GM21390 (cell line): ENCODE measurements around the gene TMEM209.
A peak's percentile ranks its signal among the peaks of the same experiment; 100 is the strongest.

Source experiments
- ATAC-seq: cut with Tn5 transposase; IDR thresholded peaks from one replicate; pipeline ENCODE4 v1.9.1; 2021; ENCODE audit not compliant: unreplicated experiment

Gene TMEM209

DNA sequence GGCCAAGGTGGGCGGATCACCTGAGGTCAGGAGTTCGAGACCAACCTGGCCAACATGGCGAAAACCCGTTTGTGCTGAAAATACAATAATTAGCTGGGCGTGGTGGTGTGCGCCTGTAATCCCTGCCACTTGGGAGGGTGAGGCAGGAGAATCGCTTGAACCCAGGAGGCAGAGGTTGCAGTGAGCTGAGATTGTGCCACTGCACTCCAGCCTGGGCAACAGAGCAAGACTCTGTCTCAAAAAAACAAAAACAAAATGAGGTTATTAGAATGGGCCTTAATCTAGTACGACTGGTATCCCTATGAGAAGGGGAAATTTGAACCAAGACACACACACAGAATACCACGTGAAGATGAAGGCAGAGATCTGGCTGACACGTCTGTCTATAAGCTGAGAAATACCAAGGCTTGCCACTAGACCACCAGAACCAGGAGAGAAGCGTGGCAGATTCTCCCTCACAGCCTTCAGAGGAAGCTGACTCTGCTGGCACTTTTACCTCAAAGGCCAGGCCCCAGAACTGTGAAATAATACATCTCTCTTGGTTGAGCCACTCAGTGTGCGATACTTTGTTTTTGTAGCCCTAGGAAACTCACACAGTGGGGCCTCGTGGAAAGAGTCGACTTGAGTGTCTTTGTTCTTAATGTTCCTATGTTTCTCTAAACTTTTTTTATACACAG lies 59.6 kb downstream of the TMEM209 start:
- ATAC-seq, result no peak

DNA sequence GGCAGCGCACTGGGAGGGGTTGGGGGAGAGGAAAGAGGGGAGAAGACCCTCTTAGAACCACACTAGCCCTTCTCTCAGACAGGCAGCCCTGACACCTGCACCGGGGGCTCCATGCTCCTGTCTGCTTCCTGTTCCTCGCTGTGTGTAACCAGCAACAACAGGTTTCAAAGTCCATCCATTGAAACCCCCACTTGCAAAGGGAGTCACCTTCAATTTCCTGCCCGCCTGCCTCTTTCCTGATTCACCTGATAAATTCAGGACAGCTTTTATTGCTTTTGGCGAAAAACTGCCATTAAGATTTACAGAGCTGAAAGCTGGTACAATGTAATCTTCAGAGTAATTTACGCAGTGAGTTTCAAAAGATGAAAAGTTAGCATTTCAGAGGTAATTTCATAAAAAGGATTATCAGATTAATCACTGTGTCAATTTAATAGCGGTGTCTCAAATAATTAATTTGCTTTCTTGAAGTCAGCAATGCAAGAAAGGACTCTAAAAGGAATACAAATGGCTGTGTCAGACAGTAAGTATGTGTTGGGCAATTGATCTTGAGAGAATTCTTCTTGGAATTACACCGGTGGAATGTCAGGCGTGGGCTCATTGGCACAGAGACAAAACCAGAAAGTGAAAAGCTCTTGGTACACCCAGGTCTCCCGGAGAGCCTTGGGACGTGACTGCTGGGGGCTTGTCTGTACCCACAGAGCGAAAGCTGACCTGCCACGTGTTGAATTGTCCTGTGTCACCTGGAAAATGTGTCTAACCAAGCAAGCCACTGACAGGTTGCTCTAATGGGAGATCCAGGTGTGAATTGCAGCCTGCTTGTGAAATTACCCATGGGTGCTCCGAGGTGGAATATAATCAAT lies 60.7 kb downstream of the TMEM209 start:
- ATAC-seq, result no peak

DNA sequence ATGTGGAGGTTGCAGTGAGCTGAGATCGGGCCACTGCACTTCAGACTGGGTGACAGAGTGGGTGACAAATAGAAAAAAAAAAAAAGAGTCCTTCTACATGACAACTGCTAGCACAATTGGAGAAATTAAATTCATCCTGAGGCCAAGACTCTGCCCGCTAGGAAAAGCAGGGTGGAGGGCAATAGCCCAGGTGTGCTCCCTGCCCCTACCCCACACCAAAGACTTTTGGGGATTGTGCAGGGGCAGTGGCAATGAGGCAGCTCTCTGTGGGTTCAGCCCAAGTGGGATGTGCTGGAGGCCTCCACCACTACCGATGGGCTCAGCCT lies 61.3 kb downstream of the TMEM209 start:
- no peak for ATAC-seq

DNA sequence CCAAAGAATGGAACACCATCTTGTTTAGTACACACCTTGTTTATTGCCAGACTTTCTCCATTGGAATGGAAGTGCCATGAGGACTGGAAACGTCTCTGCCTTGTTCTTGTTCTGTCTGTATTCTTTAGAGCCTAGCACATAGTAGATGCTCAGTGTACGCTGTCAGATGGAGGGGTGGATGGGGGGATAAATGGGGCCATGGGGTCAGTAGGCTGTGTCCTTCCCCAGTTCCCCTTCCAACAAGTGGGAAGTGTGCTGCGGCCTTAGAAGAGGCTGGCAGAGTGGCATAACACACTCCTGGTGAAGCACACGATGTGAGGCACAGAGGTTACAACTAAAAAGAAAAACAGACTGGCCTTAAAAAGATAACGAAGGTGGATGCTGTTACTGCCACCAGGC lies 61.9 kb downstream of the TMEM209 start:
- ATAC-seq, result no peak

DNA sequence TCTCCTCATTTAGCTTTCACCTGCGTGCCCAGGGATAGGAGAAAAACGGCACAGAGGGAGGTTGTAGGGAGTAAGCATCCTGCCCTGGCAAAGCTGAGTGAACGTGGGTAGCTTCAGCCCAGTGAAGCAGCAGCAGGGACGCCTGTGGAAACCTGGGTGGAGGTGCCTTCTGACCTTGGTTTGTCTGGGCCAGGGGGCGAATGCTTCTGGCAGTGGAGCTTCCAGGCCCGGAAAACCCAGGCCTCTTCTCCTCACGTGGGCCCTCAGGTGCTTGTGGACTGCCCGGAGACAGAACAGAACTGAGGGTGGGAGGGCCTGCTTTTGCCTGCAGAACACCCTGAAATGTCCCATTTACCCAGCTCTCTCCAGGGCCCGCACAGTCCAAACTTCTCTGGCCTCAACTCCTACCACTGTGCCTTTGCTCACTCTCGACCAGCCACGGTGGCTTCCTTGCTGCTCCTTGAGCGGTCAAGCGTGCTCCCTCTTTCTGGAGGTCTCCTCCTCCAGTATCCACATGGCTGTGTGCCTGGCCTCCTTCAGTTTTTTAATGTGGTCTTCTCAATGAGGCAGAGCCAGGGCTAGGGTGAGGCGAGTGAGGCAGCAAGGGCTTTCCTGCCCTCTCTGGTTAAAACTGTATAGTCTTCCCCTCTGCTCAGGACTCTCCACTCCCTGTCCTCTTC lies 62.4 kb downstream of the TMEM209 start:
- ATAC-seq, result no peak

DNA sequence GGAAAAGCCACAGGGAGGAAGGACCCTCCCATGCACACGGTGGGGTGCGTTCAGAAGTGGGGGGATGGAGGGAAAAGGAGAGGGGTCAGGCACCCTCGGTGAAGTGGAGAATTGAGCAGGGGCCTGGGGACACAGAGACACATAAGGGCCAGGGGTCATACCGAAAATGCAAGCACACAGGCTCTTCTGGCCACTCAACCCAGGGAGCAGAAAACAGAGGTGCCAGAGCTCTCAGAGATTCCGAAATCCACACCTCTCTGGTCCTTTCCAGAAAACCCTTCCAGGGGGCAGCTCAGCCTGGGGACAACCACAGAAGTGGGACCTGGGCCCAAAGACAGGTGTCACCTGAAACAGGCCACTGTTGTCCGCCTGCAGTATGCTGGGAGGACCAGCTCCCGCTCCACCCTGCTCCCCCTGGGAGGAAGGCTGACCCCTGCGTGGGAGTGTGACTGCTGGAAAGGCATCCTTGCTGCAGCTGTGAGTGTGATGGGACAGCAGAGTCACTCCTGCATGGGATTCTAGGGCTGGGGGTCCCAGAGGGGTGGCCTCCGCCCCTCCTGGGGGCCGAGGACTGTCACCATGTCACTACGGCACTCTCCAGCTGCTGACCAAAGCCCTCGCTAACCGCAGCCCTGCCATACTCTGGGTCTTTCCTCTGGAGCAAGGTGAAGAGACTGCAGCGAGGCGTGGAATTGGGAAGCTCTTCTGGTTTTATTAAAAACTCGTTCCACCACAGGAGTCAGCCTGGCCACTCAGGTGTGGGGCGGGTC lies 63.1 kb downstream of the TMEM209 start:
- ATAC-seq, result no peak

- peak; percentile 73 for ATAC-seq
Measured at GRCh38 chr7:130141161-130141883, 63.9 kb downstream of the TMEM209 start.

DNA sequence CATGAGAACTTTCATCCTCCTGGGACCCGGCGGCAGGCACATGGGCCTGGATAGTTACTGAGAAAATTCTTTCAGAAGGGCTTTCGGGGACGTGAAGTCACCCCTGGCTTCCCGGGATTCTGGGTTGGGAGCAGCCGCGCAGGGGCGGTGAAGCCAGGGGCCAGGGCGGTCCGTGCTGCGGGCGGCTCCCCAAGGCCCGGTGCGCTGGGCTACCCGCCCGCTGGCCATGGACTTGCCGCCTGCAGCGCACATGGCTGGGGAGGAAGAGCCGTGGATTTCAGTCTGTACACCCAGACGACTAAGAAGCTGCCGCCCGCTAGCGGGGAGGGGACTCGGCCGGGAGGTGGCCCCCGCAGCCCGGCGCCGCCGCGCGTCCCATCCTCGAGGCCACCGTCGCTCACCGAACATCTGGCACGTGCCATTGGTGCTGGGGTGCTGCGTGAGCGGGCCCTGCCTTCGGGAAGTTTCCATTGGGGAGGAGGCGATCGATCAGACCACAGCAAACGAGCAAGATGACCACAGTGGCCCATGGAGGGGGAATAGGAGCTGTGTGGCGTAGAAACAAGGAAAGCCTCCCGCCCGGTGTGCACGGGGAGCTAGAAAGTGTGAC lies 64.5 kb downstream of the TMEM209 start:
- no peak for ATAC-seq

DNA sequence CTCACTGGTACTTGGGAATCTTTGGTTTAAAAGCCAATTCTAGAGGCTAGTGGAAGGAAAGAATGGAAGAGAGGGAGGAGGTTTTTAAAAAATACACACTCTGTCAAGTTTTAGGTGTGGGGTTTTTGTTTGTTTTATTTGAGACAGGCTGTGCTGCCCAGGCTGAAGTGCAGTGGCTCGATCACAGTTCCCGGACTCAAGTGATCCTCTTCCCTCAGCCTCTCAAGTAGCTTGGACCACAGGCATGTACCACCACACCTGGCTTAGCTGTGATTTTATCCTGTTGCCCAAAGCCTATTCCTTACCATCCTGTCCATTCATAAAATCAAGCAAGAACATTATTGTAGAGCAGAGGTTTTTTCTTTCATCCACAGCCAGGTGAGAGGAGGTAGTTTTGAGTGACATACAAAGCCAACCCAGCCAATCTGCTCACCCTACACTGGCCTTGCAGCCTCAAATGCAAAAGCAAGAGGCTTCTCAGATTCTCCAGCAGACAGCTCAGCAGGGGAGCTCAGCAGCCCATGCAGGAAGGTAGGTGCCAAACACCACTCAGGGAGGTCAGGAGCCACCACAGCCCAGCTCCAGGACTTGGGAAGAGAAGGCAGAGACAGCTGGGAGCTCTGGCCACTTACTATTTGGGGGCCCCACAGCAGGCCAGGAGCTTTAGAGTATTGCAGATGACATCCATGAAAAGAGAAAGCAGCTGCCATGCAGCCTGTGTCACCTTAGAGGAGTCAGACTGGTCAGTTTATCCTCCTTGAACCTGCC lies 65.8 kb downstream of the TMEM209 start:
- no peak for ATAC-seq

DNA sequence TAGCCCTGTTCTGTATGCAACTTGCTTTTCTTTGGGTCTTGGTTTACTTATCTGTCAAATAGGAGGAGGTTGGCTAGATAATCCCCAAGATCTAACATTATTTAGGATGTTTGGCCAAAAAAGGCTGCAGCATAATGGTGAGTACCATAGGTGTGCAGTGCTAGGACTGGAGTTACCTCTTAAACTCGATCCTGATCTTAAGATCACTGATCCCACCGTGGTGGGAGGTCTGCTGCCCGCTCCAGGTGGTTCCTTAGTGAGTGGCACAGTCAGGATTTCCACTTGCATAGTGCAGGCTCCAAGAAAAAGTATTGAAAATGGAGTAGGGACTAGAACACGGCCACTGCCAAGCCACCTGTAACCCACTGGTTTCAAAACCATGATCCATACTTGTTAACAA lies 68.0 kb downstream of the TMEM209 start:
- no peak for ATAC-seq

GRCh38 chr7:130136579-130137167 lies 68.5 kb downstream of the TMEM209 start:
- ATAC-seq, result no peak

- no peak for ATAC-seq
Measured at GRCh38 chr7:130135208-130136205, 69.7 kb downstream of the TMEM209 start.

- ATAC-seq, result no peak
Measured at GRCh38 chr7:130134726-130135125, 70.5 kb downstream of the TMEM209 start.

DNA sequence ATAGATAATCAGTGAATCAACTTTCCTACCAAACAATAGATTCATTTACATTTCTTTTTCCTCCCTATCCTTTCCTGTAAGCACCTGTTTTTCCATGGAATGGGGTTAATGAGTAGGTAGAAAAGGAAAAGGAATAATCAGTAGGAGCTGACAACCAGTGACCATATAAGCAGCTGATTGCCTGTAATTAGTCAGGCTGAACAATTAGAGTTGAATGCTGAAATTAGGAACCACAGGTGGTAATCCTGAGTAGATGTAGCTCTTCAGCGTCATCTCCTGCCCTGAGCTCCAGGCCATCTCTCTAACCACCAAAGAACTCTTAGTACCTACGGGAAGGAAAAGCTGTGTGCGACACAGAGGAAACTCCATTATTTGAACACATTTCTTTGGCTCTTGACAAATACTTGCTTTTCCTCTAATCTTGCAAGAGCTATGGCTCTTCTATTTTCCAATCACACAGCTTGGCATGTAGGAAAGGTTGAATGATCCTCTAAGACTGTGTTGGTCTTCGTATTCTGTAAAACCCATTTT lies 71.0 kb downstream of the TMEM209 start:
- ATAC-seq, result no peak

DNA sequence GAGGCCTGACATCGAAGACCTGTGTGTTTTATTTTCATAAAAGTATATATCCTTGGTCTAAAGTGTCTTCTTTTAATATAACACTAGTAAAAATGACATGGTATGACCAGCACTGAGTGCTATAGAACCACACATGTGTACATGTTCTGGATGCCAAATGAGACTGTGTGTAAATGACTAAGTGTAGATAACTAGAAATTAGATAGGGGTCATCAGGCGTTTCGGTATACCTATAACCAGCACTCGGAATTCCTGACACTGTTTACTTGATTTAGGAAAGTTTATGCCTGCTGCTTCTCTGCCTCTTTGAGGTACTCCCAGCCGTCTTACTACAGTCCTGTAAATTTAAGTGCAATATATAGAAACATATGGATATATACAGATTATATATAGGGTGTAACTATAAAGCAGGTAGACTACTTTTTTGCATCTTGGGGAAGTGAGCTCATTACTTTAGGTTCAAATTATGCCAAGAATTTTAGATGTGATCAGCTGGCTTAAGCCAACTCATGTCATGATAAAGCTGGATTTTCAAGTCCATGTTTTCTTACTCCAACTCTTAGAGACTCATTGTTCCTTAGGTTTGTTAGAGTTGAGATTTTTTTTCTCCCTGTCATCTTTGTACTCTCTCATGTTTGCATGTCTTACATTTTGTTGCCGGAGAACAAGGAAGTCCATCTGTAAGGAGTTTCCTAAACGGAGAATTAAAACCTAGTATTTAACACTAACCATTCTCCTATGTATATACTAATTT lies 72.0 kb downstream of the TMEM209 start:
- ATAC-seq, result no peak

DNA sequence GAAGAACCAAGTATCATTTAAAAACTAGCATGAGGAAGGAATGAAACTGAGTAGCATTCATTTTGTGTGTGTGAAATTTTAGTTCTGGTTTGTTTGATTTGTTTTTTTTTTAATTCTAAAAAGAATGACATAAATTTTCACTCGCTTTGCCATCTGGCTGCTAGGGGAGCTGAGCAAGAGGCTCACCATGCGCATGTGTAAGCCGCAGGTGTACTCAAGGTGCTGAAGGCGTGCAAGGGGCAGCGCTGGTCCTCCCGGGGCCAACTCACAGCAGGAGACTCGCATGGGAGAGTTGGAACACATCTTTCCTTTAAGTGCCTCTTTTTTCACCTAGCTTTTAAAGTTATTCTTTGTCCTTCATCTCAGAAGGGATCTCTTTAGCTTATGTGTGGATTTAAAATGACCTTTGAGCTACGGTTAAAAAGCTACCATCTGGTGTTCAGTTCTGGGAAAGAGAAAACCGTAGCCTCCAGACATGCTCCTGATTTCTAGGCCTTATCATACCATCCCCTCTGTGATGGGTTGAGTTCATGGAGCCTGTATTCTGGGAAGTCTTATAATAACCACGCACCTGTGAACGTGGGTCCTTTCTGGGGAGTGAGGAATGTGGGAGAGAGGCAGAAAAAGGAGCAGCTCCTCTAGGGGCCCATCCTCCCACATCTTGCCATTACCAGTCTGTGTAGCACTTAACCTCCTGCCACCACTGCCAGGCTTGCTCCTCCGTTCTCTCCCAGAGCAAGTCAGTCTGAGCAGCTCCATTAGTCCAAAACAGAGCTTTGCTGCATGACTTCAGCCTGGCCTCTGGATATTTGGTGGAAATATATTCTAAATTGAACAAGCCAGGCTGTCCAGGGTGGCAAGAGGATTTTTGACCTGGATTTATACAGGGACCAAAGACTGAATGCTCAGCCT lies 73.0 kb downstream of the TMEM209 start:
- no peak for ATAC-seq
